GM18505 (cell line): ENCODE data around the gene CACNA2D3.

Experiments used
- ATAC-seq: cut with Tn5 transposase; IDR thresholded peaks from one replicate; pipeline ENCODE4 v1.9.1; 2021; ENCODE audit not compliant: unreplicated experiment
- POLR2A ChIP-seq: IDR thresholded peaks from 4 replicates; pipeline ENCODE4 v1.6.1; 2011; ENCODE audit warnings: borderline replicate concordance; ENCODE audit not compliant: insufficient read depth, insufficient read length; ENCODE audit errors: extremely low read depth

Gene CACNA2D3

DNA sequence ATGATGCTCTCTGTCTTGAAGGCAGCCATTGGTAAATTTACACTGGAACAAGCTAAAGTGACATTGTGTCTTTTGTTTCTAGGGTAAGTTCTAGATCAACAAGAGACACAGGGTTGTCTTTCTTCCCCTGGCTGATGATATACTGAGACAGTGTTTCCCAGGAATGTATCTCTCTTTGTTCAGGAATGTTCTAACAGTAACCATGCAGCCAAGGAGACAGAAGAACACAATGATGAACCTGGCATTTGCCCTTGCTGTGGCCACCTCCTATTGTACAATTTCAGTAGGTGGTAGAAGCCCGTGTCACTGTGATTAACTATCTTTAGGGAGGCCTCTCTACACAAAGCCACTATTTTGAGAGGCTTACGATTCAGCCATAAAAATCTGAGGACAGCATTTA, 674.8 kb downstream of the CACNA2D3 start:
- TF ChIP-seq POLR2A = no peak
- ATAC-seq = no peak

DNA sequence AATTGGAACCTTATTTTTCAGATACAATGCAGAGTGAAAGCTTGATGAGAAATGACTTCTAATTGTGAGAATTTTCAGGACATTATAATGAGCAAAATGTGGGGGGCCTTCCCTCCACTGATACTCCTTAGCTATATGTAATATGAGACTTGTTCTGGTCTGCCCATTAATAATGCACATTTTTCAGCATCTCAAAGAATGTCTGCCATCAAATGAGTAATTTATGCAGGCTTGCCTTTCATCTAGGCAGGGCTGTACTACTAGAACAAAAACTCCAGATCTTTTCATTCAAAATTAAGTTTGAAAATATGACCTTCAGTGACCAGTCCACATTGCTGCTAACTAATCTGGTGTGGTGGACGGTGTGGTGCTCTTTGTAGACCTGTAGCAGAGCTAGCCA, 678.1 kb downstream of the CACNA2D3 start:
- ATAC-seq = no peak
- TF ChIP-seq POLR2A = no peak

DNA sequence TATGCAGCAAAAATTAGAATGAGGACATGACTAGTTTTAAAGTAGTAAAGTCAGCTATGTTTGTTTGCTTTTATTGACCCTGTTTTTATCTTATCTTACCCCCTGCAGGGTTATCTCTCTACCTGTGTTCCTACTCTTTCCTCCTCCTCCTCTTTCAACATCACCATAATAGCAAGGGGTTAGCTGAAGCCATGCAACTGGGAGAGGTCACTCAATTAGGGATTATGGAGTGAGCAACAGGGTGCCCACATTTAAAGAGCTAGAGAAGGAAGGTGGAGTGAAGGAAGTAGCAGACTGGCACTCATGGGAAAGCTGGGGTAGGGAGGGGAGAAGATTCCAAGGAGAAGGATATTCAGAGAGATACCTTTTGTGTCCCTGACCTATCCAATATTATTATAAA, 679.6 kb downstream of the CACNA2D3 start:
- TF ChIP-seq POLR2A = no peak
- no peak for ATAC-seq

DNA sequence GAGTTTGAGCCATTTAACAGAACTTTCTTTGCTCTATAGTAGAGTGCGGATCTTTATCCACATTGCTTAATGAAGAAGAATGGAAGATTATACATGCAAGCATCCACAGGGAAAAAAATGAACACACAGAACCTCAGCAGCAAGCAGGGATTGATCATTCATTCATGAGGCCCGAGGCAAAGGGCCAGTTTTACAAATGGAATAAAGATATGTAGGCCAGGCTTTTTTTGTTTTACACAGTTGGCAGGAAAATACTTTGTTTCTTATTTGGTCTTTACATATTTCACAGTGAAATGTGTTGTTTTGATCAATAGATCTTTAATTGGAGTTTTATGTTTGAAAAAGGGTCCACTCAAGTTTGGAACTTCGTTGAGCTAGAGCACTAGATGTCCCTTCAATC, 688.0 kb downstream of the CACNA2D3 start:
- no peak for ATAC-seq
- no peak for TF ChIP-seq POLR2A

DNA sequence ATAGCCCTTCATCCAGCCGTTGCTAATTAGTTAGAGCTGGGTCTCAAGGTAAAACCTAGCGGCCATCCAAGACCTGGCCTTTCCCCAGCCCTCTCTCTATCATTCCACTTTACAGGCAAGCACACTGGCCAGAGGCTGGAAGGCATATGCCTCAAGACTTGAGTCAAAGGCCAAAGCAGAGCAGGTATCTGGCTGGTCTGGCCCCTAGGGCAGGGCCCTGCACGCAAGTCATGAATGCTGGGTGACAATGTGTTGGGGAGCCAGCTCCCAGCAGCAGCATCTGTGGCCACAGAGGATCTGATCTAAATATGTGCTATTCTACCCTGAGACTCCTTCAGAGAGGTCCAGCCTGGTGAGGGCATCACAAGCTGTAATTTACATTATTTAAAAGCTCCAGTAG, 691.9 kb downstream of the CACNA2D3 start:
- no peak for ATAC-seq
- TF ChIP-seq POLR2A = no peak

DNA sequence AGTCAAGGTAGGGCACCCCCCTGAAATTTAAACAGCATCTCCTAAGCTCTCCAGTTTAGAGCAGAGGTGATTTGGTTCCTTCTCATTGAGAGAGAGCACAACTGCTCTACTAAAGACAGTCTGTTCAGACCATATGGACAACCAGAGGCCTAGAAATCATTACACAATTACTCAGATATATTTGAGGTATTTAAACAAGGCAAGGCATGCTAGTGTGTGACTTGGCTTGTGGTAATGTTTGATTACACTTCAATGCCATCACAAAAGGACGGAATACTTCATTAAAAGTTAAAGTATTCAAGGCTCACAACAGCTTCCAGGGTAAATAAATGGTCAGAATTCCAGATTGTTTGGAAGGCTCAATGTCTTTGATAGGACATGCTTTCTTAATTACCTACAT, 695.3 kb downstream of the CACNA2D3 start:
- ATAC-seq = no peak

DNA sequence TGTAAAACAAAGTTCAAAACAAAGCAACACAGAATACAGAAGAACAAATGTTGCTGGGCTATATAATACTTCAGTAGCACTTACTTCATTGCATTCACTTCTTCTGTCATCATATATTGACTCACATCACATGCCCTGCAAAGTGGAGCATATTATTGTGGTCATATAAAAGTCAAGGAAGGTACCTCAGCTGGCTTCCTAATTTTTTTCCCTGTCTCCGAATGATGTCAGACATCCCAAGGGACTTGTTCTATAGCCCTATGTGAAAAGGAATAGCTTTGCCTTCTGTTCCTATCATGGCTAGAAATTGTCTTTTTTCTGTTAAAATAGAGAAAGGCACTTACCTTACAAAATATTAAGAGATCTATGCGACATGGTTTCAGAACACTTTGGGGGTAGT, 696.1 kb downstream of the CACNA2D3 start:
- TF ChIP-seq POLR2A = no peak
- no peak for ATAC-seq

More for the DNA sequence above, 695.3 kb downstream of the CACNA2D3 start:
- no peak for TF ChIP-seq POLR2A

DNA sequence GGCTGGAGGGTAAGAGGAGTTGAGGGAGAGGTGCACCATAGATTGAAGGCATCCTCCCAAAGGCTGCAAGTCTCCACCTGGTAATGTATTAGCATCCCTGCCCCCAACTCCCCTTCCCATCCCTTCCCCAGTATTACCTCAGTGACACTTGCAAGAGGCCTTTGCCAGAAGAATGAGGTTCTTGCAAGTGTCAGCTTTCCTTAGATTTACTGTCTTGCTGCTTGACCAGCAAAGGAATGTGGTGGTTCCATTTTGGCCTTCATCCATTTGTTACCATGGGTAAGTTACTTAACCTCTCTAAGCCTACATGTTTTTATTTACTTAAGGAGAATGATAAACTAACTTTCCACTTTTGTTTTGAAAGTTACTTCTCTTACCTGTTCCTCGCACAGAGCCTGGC, 696.6 kb downstream of the CACNA2D3 start:
- ATAC-seq = no peak
- TF ChIP-seq POLR2A = no peak

DNA sequence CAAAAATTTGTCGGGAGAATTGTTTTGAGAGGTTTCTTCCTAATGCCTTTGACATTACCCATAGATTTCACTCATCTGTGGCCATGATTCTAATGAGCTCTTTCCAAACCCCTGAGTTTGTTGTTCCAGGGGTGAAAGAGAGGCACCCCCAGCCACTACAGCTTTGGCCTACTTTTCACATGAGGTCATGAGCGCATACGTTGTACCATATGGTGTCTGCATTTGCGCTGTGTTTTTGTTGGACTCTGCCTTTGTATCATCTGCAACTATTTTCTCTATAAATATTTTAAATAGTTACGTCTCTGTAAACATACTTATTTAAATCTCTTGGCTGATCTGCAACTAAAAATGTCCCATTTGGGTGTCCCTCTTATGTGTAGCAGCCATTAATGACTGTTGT, 697.6 kb downstream of the CACNA2D3 start:
- no peak for ATAC-seq

DNA sequence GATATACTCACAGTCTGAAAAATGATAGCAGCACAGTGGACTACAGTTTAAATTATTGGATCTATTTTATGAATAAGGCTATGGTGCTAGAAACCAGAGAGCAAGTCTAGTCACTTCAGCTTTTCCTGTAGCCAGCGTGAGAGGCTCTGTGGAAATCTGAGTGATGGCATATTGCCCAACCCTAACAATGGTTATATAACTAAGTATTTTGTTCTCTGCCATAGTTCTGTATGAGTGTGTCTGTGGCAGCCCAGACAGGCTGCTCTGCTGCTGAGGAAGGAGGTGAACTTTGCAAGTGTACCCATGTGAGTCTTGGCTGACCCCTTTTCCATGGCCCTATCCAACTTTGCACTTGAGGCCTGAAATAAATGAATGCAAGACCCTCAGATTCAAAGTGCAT, 699.9 kb downstream of the CACNA2D3 start:
- no peak for TF ChIP-seq POLR2A
- ATAC-seq = no peak

More for the DNA sequence above, 697.6 kb downstream of the CACNA2D3 start:
- TF ChIP-seq POLR2A = no peak

DNA sequence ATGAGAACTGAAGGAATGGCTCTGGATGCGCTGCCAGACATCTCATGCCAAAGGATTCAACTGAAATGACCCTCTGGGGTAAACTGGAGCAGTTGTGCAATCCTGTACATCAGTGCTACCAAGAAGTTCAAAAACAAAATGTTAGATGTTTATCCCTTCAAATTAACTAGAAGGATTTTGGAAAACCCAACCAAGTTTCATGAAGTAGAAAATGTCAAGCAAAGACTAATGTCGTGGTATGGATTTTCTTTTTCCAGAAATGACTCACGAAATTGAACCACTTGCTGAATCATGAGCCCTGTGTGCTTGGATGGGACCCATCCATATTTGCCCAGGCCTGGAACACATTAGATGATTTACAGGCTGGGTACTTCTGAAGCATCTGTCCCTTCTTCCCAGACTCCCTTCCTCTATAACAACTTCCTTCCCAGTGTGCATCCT, 703.9 kb downstream of the CACNA2D3 start:
- ATAC-seq = no peak
- no peak for TF ChIP-seq POLR2A

DNA sequence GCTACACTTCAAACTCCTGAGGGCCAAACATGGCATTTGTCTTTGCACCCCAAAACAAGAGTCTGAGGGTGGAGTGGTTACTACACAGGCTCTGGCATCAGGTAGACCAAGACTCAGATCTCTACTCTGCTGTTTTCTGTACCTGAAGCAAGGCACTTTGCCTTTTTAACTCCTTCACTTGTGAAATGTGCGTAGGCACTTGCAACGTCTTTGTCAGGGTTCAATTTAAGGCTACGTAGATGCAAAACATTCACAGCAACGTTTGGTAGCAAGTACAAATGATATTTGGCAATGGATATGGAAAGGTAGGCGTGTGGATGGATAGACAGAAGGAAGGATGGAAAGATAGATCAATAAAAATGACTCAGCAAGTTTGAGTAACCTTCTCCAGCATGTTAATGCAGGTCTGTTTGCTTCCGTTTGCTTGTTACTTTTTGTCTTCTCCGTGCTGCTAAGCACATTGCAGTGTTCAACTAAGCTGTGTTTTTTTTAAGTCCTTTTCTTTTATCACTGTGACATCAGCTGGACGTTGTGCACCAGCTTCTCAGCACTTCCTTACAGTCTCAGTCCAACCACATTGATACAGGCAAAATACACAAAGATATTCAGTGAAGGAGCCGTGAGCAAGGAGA, 704.8 kb downstream of the CACNA2D3 start:
- ATAC-seq = no peak
- no peak for TF ChIP-seq POLR2A

DNA sequence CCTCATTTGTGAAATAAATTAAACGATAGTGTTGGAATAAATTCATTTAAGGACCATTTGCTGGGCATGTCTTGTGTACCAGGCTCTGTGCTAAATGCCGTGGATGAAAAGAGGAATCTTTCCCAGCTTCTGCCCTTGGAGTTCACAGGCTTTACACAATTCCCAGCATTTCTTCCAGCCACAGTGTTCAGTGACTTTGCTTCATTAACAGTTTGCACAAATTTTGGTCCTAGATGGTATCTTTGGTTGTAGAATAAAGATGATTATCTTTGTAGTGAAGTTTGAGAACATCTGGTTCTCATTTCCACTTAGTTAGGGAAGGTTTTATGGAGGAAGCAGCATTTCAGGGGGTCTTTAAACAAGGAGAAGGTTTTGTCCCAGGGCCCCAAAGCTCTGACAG, 705.4 kb downstream of the CACNA2D3 start:
- no peak for ATAC-seq
- no peak for TF ChIP-seq POLR2A

DNA sequence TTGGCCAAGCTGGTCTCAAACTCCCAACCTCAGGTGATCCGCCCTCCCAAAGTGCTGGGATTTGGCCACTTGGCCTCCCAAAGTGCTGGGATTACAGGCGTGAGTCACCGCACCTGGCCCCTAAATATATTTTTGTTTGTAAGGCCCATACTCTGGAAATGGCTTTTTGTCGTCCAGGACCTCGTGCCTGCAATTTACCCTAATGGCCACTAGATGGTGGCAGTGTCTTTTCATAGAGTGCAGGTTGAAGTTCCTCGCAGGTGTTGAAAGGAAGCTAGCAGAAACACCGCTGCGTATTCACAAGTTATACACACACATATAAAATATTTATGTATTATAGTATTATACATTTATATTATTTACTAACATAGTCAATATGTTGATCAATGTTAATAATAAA, 708.3 kb downstream of the CACNA2D3 start:
- no peak for ATAC-seq
- no peak for TF ChIP-seq POLR2A

DNA sequence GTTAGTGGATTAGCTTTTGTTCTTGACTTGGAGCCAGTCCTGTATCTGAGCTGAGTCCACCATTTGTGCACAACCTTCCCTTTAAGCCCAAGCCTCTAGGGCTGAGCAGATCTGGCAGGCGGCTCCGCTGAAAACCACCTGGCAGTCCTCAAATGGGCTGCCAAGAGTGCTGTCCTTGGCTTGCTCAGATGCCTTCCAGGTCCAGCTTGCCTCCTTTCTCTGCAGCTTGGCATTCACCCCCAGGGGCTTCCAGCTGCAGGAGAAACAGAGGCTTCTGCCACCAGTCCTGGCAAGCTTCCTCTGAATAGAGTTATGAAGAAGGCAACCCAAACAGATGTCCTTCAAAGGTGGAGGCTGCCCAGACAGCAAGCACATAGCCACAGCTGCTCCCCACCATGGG, 708.8 kb downstream of the CACNA2D3 start:
- ATAC-seq = no peak
- TF ChIP-seq POLR2A = no peak
